HEK293T (cell line): ENCODE data around the gene RSPO4.
A peak's percentile ranks its signal among the peaks of the same experiment; 100 is the strongest.
"Not testable (repeated sequence)": the region's sequence is repeated elsewhere in the genome, so short reads cannot be mapped to it uniquely, and the experiment has no call there.

Experiments
- CTCF ChIA-PET: fragments of 350-600 bp; formaldehyde crosslinking; extraction: SDS; loops from one replicate; lab custom pipeline; 2021; ENCODE audit warnings: antibody characterized with exemption, inconsistent platforms; lab: Yijun Ruan, JAX
- POLR2A ChIA-PET: fragments of 350-600 bp; formaldehyde crosslinking; extraction: SDS; loops from one replicate; lab custom pipeline; 2020; ENCODE audit warnings: antibody characterized with exemption, inconsistent platforms; lab: Yijun Ruan, JAX
- DNase-seq: peaks from one replicate; pipeline ENCODE4 v3.0.0; 2012; ENCODE audit warnings: mixed read lengths; ENCODE audit errors: extremely low spot score
- ARNT ChIP-seq: fragments of 450-650 bp; IDR thresholded peaks from 2 replicates; pipeline ENCODE4 v1.6.1; 2017; ENCODE audit warnings: mild to moderate bottlenecking
- BHLHE40 ChIP-seq: fragments of 450-650 bp; IDR thresholded peaks from 2 replicates; pipeline ENCODE4 v1.6.1; 2016; ENCODE audit warnings: mild to moderate bottlenecking, moderate library complexity, borderline replicate concordance
- CTBP1 ChIP-seq: fragments of 450-650 bp; IDR thresholded peaks from 2 replicates; pipeline ENCODE4 v1.6.1; 2016; ENCODE audit warnings: borderline replicate concordance
- ELF4 ChIP-seq: fragments of 450-650 bp; IDR thresholded peaks from 2 replicates; pipeline ENCODE4 v1.6.1; 2017; ENCODE audit warnings: antibody characterized with exemption
- FOXA1 ChIP-seq: fragments of 450-650 bp; IDR thresholded peaks from 2 replicates; pipeline ENCODE4 v1.6.1; 2016; ENCODE audit warnings: mild to moderate bottlenecking
- FOXK2 ChIP-seq: fragments of 450-650 bp; IDR thresholded peaks from 2 replicates; pipeline ENCODE4 v1.6.1; 2016; ENCODE audit warnings: mild to moderate bottlenecking
- FOXM1 ChIP-seq: fragments of 450-650 bp; IDR thresholded peaks from 2 replicates; pipeline ENCODE4 v1.6.1; 2017; ENCODE audit warnings: mild to moderate bottlenecking, borderline replicate concordance
- HDGF ChIP-seq: fragments of 450-650 bp; IDR thresholded peaks from 2 replicates; pipeline ENCODE4 v1.6.1; 2017; ENCODE audit warnings: antibody characterized with exemption, borderline replicate concordance
- L3MBTL2 ChIP-seq: fragments of 450-650 bp; conservative IDR thresholded peaks from 2 replicates; pipeline ENCODE4 v1.6.1; 2016; ENCODE audit warnings: mild to moderate bottlenecking
- LEF1 ChIP-seq: fragments of 450-650 bp; IDR thresholded peaks from 2 replicates; pipeline ENCODE4 v1.6.1; 2017; ENCODE audit warnings: mild to moderate bottlenecking, borderline replicate concordance
- NFRKB ChIP-seq: fragments of 450-650 bp; IDR thresholded peaks from 2 replicates; pipeline ENCODE4 v1.6.1; 2016; ENCODE audit warnings: mild to moderate bottlenecking, moderate library complexity
- SP1 ChIP-seq: fragments of 450-650 bp; IDR thresholded peaks from 2 replicates; pipeline ENCODE4 v1.6.1; 2017
- SUZ12 ChIP-seq: fragments of 450-650 bp; IDR thresholded peaks from 2 replicates; pipeline ENCODE4 v1.6.1; 2016; ENCODE audit warnings: mild to moderate bottlenecking
- TARDBP ChIP-seq: fragments of 450-650 bp; IDR thresholded peaks from 2 replicates; pipeline ENCODE4 v1.6.1; 2016
- ZNF384 ChIP-seq: fragments of 450-650 bp; IDR thresholded peaks from 2 replicates; pipeline ENCODE4 v1.6.1; 2016
- TF ChIP-seq, protein P1 (sequence below): fragments of 450-650 bp; IDR thresholded peaks from 2 replicates; pipeline ENCODE4 v1.6.1; 2016

RSPO4 gene

DNA sequence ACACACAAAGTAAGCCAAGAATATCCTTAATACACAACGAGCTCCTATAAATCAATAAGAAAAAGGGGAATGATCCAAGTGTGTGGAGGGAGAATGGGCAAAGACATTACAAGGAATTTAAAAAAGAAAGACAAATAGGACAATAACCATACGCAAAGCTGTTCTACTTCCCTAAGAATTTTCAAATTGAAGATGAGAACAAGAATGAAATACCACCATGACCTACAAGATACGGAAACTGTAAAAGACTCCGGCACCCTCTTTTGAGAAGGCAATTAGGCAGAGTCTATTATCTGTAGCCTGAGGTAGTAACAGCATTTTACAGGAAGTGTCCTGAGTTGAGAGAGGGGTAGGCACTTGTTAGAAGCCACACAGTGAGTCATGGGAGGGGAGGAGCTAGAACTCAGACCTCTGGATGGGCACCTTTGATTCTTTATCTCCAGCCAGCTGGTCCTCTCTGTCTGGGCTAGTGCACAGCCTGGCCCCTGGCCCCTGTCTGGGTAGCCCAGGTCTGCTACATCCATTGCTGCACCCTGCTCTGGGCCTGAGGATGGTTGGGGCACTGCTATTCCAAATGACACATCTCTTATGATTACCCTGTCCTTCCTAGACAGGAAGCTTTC is 15.3 kb downstream of the RSPO4 start:
- CTCF ChIA-PET: no interaction called here
- POLR2A ChIA-PET: no interaction called here
- TF ChIP-seq ARNT (no peak), CTBP1 (no peak), SP1 (no peak), TARDBP (no peak), HDGF (no peak), ELF4 (no peak), FOXK2 (no peak), L3MBTL2 (no peak), FOXA1 (no peak), SUZ12 (no peak), LEF1 (no peak), ZNF384 (no peak), NFRKB (no peak), BHLHE40 (no peak), FOXM1 (no peak)
- TF ChIP-seq, protein P1, sequence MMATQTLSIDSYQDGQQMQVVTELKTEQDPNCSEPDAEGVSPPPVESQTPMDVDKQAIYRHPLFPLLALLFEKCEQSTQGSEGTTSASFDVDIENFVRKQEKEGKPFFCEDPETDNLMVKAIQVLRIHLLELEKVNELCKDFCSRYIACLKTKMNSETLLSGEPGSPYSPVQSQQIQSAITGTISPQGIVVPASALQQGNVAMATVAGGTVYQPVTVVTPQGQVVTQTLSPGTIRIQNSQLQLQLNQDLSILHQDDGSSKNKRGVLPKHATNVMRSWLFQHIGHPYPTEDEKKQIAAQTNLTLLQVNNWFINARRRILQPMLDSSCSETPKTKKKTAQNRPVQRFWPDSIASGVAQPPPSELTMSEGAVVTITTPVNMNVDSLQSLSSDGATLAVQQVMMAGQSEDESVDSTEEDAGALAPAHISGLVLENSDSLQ: no peak
- DNase-seq: no peak

- POLR2A ChIA-PET, CTCF ChIA-PET, DNase-seq: not testable (repeated sequence)
Measured at GRCh38 chr20:984994-985393, 17.1 kb downstream of the RSPO4 start.

GRCh38 chr20:982754-983153 is 19.4 kb downstream of the RSPO4 start:
- POLR2A ChIA-PET: no interaction called here
- CTCF ChIA-PET: no interaction called here
- DNase-seq: peak; percentile 15
- TF ChIP-seq FOXA1 (no peak), LEF1 (no peak), FOXM1 (no peak), HDGF (no peak), NFRKB (no peak), TARDBP (no peak), ELF4 (no peak), ARNT (no peak), FOXK2 (no peak), CTBP1 (no peak), L3MBTL2 (no peak), BHLHE40 (no peak), SP1 (no peak), ZNF384 (no peak), SUZ12 (no peak)
- TF ChIP-seq, protein P1: no peak

DNA sequence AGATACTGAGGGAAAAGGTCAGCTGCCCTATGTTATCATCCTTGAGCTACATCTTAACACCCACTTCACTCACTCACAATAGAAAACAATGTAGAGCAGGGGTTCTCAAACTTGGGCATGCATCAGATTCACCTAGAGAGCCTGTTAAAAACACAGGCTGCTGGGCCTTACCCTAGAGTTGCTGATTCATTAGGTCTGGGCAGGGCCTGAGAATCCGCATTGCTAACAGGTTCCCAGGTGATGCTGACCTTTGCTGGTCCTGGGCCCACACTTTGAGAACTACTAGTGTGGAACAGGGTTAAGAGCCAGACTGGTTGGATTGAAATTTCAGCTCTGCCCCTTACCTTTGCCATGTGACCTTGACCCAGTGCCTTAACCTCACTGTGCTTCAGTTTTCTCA is 25.1 kb downstream of the RSPO4 start:
- POLR2A ChIA-PET: no interaction called here
- CTCF ChIA-PET: no interaction called here
- no peak for DNase-seq
- no peak for TF ChIP-seq ELF4
- TF ChIP-seq HDGF: no peak
- no peak for TF ChIP-seq FOXK2
- no peak for TF ChIP-seq L3MBTL2
- no peak for TF ChIP-seq NFRKB
- TF ChIP-seq ARNT: no peak
- no peak for TF ChIP-seq FOXM1
- TF ChIP-seq ZNF384: no peak
- TF ChIP-seq TARDBP: no peak
- TF ChIP-seq, protein P1: no peak
- no peak for TF ChIP-seq LEF1
- no peak for TF ChIP-seq SP1
- no peak for TF ChIP-seq BHLHE40
- TF ChIP-seq CTBP1: no peak
- no peak for TF ChIP-seq FOXA1
- TF ChIP-seq SUZ12: no peak

DNA sequence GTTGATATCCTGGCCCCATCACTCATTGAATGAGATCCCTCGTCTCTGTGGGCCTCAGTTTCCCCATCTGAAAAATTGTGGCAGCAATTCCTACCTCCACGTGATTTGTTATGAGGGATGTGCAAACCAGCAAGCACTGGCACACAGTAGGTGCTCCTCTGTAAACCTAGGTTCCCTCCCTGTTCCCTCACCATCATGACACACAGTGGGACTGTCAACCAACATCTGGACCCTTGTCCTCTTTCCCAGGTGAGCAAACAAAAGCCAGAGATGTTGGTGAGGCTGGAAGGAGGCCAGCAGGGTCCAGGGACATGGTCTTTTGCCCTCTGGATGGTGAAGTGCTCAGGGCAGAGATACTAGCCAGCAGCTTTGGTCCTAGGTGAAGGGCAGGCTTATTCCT is 26.1 kb downstream of the RSPO4 start:
- TF ChIP-seq NFRKB: no peak
- ChIA-PET CTCF (interaction anchor here (0.6 to 1.1 kb wide), 2 partner anchors 8 to 17 kb away, joined by 3 read pairs; no protein-coding TSS in a partner anchor), POLR2A (no interaction called here)
- DNase-seq: no peak

DNA sequence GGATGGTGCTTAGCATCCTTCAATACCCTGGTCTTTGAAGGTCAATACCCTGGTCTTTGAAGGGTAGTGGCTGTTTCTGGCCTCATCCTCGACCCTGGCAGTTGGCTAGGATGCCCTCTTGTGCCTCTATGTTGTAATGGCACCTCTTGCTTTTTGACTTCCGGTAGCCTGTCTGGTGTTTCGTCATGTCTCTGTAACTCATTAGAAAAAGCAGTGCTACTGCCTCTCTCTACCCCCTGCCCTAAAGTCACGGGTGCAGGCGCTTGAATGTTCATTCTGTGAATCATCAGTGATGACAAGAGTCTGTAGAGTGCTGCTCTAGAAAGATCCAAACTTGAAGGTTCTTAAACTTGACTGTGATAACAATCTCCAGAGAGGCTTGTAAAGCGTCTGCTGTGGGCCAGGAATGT is 28.3 kb downstream of the RSPO4 start:
- peak; percentile 61 for DNase-seq
- ChIA-PET CTCF (interaction anchor here (0.8 kb wide), 1 partner anchor 135 kb away, joined by 4 read pairs; no protein-coding TSS in a partner anchor), POLR2A (no interaction called here)
- TF ChIP-seq L3MBTL2 (no peak), HDGF (no peak)

DNA sequence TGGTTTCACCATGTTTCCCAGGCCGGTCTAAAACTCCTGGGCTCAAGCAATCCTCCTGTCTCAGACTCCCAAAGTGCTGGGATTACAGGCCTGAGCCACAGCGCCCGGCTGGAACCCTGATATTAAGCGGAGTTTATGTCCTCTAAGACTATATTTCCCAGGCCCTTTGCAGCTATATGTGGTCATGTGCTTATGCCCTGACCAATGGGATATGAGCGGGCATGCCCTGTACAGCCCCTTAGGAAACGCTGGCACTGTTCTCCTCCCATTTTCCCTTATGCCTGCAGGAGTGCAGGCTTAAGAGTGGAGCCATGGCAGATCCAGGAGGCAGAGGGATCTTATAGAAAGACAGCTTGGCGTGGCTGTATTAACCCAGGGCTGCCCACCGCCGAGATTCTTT is 29.9 kb downstream of the RSPO4 start:
- TF ChIP-seq, protein P1: no peak
- no peak for TF ChIP-seq ELF4
- TF ChIP-seq ARNT: no peak
- TF ChIP-seq HDGF: no peak
- no peak for TF ChIP-seq SUZ12
- TF ChIP-seq NFRKB: no peak
- TF ChIP-seq TARDBP: no peak
- no peak for DNase-seq
- CTCF ChIA-PET: no interaction called here
- POLR2A ChIA-PET: no interaction called here
